GM21619 (cell line): Measurements from ENCODE around the gene PPP2R5D.
A peak's percentile ranks its signal among the peaks of the same experiment; 100 is the strongest.

Experiments
- ATAC-seq: cut with Tn5 transposase; IDR thresholded peaks from one replicate; pipeline ENCODE4 v1.9.1; 2021; ENCODE audit not compliant: unreplicated experiment

Gene PPP2R5D

DNA sequence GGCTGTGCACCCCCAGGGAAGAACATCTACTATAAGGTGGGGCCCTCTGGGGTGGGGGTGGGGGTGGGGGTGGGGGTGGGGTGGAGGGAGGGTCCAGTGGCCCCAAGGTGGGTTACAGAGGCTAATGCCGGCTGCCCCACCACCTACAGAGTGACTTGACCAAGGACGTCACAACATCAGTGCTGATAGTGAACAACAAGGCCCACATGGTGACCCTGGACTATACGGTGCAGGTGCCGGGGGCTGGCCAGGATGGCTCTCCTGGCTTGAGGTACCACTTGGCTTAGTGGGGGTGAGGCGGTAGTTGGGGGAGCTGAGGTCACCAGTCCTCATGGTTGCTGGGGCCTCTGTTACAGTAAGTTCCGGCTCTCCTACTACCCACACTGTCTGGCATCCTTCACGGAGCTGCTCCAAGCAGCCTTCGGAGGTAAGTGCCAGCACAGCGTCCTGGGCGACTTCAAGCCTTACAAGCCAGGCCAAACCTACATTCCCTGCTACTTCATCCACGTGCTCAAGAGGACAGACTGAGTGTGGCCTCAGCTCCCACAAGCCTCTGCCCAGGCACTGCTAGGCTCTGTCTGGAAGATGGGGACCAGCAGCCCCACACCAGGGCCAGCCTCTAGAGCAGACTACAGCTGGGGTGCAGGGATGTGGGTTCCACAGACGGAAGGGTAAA, 21.1 kb upstream of the PPP2R5D start:
- no peak for ATAC-seq

DNA sequence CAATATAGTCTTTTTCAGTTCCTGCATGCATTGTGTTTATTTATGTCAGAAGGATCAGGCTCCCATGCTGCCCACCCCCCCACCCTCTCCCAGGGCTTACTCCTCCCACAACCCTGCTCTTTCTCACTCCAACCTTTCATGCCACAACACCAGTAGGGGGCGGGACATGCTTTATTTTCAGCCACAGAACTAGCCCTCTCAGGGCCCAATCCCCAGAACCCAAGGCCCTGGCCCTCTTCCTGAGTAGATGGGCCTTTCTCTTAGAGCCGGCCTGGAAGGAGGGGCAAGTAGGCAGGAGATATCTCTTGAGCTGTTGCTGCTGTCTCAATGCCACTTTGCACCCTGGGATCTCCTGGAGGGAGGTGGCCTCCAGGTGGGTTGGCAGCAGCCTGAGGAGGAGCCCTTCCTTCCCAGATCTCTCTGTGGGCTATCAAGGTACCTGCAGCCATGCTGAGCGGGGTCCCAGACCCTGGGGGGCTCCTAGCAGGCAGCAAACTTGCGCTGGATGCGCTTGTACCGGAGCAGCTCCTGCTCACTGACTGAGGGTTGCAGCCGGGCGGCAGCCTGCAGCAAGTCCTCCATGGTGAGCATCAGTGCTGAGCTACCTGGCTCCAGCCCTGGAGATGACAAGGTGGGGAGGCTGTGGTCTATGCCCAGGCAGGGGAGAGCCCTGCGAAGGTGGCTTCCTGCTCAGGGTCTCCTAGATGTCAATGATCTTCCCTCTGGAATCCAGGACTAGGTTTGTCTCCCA, 20.3 kb upstream of the PPP2R5D start:
- no peak for ATAC-seq

DNA sequence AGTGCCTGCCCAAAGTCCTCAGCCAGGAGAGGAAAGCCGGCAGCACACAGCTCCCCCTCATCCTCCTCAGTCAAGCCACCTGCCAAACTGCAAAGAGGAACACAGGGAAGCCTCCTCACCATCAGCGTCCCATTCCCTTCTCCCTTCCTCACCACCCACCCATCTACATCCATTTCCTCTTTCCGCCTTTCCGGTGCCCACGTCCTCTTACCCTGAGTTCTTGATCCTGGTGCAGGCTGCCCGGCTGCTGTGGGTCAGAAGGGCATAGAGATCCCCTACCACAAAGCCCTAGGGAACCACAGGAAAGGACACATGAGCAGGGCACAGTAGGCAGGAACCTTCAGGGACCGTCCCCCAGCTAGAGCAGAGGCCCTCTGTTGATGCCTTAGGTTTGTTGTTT, 17.8 kb upstream of the PPP2R5D start:
- no peak for ATAC-seq

DNA sequence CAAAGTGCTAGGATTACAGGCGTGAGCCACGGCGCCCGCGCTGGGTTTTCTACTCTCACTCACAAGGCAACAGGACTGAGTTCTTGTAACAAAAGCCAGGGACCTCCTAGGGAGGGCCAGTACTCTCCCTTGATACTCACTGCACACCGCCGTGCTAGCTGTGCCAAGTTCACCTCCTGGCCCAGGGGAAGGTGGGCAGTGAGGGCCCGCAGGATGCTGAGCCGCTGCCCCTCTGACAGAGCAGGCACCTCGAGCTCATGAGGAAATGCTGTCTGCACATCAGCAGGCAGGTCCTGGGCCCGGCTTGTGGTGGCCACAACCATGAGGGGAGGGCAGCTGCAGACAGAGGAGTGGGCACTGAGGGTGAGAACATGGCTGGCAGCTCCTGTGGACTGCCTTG, 17.1 kb upstream of the PPP2R5D start:
- no peak for ATAC-seq

DNA sequence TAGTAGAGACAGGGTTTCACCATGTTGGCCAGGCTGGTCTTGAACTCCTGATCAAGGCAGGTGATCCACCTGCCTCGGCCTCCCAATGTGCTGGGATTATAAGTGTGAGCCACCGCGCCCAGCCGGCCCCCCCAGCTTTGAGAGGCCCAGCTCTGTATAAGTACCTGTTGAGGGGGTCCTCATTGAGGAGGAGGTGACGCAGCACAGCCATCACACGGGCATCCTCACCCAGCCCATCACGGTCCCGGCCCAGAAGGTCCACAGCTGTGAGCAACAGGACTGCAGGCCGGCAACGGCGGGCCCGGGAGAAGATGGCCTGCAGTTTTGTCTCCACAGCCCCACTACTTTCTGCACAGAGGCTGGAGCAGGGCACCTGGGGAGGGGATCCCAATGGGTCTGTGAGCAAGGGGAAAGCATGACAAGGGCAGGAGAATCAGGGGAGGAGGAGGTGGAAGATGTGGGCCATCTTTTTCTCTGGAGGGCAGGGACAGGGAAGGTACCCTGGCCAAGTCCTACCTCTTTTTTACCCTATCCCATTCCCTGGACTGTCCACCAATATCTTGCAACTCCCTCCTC, 16.2 kb upstream of the PPP2R5D start:
- no peak for ATAC-seq

DNA sequence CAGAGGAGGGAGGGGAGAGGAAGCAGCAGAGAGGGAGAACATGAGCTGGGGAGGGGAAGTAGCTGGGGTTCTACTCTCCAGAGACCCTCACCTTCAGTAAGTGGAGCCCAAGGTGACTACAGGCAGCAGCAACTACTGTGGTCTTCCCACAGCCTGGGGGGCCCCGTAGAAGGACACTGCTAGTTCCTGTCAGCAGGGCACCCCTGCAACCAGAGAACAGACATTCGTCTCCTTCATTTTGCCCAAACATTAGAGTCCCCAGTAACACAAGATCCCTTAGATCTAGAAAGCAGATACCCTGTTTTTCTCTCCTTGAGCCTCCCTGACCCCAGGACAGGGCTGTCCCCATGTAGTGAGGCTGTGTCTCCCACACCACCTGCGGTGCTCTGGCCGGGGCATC, 15.6 kb upstream of the PPP2R5D start:
- no peak for ATAC-seq

DNA sequence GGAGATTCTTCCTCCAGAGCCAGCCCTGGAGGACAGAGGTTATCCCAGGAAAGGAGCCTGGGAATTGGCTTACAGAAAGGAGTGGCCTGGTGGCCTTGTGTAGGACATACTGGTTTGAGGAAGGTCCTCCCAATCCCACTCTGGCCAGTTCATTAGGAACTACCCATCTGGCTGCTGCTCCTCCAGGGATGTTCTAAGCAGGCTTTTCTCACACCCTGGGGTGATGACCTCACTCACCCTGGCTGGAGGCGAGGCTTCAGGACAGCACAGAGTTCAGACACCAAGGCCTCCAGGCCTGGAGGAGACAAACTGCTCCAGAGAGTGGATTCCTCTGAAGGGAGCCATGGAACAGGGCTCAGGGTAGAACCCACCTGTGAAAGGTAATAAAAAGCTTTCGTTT, 14.9 kb upstream of the PPP2R5D start:
- no peak for ATAC-seq

DNA sequence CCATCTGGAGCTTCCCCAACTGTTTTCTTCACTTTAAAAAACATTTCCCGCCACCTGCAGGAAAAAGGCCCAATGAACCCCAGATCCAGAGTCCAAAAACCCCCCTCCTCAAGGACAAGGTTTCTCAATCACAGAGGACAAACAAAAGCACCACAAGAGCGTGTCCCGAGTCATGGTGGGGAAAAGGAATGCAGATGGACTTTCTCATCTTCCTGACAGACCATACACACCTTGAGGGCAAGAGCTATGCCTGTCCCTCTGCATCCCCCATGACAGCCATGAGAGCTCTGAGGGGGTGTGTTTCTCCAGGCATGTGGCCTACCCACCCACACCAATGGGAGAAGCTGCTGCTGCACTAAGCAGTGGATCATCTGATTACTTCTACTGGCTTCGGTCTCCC, 14.4 kb upstream of the PPP2R5D start:
- ATAC-seq, result no peak

DNA sequence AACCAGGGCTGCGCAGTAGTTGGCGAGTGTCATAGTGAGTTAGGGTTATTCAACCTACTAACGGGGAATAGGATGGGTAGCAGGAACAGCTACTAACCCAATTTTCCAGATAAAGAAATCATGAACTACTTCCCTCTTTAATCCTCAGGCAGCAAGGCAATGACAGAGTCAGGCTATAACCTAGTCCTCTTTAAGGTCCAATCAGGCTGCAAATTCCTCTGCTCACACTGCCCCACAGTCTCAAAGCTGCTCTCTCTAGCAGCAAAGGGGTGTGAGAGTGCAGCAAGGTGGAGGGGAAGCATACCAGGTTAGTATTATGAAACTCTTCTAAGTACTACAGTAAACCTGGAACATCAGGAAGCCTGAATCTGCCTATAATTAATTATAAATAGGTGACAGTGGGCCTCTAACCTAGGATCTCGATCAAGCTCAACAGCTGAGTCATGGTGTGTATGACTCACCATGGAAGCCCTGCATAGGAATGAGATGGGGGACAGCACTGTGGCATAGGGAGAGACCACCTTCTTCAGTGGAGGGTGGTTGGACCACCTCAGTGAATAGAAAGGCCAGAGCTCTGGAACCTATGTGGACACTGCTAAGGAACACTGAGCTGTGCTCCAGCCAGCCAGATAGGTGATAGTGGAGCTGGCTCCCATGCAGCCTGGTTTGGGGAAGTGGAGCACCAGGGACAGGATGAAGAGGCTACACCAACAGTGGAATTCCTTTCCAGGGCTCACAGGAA, 13.3 kb upstream of the PPP2R5D start:
- ATAC-seq, result no peak

DNA sequence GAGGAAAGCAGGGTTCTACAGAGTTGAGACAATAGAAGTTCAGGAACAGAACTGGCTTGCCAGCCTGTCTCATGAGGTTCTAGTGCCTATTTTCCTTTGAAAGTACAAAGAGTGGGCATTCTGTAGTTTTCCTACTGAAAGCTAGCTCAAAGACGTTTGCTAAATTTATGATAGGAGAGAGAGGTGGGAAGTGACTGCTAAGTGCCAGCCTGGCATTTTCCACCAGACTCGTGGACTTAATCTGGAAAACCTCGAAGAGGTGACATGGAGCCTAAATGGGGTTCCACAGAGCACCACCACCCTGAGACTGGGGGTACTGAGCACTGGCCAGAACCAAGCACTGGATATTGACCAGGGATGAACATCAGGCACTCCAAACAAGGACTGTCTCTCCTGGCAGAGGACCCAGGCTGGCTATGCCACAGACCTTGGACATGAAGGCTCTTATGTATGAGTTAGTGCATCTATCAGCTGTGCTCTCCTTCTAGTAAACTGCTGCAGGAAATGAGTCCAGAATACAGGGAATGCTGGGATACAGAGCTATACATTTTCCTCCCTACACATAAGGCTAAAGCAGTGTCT, 12.5 kb upstream of the PPP2R5D start:
- no peak for ATAC-seq

DNA sequence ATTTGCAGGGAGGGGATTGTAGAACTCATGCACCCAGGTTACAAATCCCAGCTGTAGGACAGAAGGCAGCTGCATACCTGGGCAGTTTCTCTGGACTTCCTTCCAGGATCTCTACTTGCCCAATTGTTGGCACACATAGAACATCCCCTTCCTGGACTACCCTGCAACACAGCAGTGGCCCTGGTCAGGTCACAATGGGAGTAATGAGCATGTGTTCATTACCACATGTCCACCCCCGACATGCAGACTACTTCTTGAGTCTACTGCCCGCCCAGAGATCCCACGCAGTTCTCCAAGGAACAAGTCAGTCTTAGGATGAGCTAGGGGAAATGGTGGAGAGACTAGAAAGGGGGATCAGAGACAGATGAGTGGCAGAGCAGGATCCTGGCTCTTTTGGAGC, 10.4 kb upstream of the PPP2R5D start:
- ATAC-seq, result no peak

DNA sequence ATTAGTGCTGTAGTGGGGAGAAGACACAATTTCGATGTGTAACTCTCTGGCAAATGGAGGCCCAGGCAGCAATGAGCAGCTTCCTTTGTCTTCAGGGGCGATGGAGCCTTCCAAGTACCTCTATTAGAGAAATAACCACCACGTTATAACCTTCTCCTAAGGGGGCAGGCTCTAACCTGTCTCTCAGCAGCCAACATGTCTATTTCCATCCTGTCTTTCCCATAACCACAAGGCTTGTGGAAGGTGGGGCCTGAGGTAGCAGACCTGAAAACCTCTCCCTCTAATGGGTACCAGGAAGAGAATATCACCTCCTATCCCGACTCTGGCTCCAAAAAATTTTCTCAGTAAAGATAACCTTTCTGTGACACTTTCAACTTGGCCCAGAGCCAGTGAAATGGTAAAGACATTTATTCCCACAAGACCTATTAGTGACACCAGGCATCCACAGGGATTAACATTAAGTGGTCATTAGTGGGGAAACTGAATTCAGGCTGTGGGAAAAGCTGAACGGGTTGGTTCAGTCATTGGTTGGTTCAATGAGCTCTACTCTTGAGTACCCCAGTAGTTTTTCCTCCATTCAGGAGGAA, 9.4 kb upstream of the PPP2R5D start:
- ATAC-seq, result no peak

DNA sequence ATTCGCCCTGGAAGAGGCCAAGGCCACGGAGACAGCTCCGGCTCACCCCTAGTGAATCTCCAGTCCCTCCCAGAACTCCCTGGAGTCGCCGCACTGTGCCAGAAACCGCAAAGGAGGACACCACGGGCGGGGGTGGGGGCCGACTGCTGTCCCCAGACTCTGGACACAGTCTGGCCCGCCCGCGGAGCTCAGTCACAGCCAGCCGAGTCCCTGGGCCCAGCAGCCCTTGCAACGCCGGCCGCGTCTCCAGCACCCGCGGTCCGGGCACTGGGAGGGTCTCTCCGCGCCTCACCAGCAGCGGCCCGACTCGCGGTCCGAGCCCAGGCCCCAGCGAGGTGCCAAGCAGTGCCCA, 5.9 kb upstream of the PPP2R5D start:
- peak; percentile 24 for ATAC-seq

DNA sequence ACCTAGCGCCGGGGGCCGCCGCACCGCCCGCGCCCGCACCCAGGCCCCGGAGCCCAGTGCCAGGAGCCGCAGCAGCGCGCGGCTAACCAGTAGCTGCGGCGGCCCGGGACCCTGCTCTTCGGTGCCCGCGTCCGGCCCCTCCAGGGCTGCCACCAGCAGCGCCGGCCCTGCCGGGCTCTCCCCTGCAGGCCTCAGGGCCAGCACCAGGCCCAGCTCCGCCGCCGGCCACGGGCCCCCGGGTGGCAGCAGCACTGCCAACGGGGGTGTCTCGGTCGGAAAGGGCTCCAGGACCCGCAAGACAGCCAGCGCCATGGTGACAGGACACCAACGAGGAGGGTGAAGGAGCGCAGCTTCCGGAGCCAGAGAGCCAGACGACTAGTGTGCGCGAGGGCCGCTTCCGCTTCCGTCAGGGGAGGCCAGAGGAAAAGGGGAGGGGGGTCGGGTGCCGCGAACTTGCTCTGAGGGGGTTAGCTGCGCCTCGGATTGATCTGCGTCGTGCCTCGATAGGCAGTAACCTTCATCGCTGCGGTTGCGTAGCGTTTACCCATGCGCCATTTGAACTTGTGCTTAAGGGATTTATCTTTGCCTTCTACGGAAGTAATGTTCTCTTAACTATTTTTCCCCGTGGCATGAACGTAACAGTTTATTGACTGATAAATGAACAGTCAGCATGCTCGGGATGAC, 5.4 kb upstream of the PPP2R5D start, which contains the start of gene PEX6:
PEX6 (minus strand) TSS at position 343 of the 684 bp plus-strand sequence; CDS start at position 312, 31 bp downstream.
- peak; percentile 88 for ATAC-seq

DNA sequence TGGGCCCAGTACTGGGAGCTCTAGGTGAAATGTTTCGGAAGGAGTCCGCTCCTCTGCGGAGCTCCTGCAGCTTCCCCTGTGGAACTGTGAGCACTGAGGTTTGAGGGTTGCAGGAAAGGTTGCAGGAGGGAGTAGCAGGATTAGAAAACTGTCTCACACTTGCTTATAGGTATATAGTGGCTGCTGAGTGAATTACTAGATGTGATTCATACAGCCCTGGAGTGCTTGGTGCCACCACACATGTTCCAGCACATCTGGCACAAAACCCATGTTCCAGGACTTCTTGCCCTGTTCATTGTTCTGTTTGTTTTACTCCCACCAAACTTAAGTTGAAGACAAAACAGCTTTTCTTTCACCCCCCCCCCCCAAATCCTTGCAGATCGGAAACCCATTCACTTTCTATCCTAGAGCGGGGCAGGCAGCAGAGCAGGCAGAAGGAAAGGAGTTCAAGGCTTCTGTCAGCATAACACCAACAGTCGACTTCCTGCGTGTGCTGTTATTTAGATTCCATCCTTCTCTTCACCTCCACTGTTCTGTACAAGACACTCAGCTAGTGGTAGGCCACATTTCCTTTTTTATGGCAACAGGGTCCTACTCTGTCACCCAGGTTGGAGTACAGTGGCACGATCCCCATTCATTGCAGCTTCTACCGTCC, 4.7 kb upstream of the PPP2R5D start:
- no peak for ATAC-seq

DNA sequence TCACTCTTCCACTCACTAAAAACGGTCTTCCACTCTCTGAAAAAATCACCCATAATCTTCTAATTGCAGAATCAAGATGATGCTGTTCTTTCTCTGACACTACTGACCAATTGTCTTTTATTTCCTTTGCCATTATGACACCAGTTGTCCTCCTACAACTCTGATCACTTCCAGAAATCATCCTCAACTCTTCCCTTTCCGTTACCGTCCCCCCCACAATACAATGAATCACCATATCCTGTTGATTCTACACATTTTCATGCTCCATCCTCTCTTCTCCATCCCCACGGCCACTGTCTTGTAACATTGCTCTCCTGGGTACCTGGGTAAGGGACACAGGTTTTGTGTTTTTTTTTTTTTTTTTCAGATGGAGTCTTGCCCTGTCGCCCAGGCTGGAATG, 2.5 kb upstream of the PPP2R5D start:
- no peak for ATAC-seq

DNA sequence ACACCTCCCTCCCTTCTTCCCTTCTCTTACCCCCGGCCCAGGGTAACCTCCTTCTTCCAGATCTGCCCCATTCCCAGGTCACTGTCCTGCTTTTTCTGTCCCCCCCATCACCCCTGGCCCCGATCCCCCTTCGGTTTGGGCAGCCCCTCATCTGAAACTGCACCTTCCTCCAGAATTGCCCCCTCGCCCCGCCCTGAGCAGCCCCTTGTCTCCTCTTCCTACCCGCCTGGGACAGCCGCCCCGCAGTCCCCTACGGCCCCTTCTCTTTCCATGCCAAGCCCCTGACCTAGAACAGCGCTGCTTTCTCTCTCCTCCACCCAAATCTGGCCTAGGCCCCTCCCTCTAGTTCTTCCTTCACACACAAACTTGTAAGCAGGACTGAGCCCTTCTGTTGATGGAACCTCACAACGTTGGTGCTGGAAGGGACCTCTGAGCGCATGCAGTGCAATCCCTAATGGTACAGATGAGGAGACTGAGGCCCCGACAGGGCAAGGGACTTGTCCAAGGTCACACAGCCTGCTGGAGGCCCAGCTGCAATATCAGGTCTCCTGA, 630 bp downstream of the PPP2R5D start:
- ATAC-seq, result no peak

DNA sequence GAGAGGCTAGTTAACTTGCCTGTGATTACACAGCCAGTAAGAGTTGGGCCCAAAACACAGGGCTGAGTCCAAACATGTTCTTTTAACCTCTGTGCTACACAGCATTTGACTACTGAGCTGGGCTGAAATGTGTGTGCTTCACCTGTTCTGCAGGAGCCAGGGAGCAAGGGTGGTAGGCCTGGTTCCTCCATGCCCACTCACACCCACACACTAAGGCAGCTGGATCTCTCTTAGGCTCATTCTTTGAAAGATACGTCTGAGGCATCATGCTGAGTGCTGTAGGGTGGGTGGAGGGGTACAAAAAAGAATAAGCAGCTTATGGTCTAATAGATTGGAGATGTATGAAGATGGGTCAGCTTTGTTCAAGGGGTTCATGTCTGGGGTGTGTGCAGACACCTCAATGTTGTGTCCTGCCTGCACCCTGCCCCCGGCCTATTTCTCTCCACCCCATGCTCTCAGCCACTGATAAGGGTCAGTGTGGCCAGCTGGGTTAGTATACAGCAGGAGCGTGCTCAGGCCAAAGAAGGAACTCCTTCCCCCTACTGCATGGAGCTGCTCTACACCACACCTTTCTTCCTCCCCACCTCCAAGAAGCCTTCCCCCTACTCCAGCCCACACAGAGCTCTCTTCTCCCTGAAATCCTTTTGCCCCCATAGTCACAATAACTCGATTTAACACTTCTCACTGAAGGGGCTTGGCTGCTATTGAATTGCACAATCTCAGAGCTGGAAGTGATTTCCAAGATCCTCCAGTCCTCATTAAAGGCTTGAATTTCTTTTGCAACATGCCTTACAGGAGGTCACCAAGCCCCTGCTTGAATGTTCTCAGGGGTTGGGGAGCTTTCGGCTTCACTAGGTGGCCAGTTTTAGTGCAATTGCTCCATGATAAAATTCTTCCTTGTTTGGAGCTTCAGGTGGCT, 3.4 kb downstream of the PPP2R5D start:
- ATAC-seq, result no peak
